Smooth muscle cell (in vitro differentiated cells): ENCODE data around the gene NCKIPSD. TPM values are rescaled to one million over a fixed set of nuclear protein-coding genes. Genes with fewer than 3 reads are reported as not detected.
A peak's percentile ranks its signal among the peaks of the same experiment; 100 is the strongest.

Experiments
- DNase-seq: peaks from one replicate; lab custom pipeline; 2025; ENCODE audit not compliant: unreplicated experiment; lab: John Stamatoyannopoulos, UW
- H2AFZ ChIP-seq: fragments of 200-600 bp; sonication (generic); 2 replicates; pipeline ENCODE4 v1.6.0; 2016; ENCODE audit warnings: antibody characterized with exemption, low read depth, mild to moderate bottlenecking
- H3F3A ChIP-seq: fragments of 200-600 bp; sonication (generic); 2 replicates; pipeline ENCODE4 v1.6.0; 2017; ENCODE audit warnings: antibody characterized with exemption, low read depth
- H3K27ac ChIP-seq: fragments of 200-600 bp; sonication (generic); 2 replicates; pipeline ENCODE4 v1.5.1; 2016; ENCODE audit warnings: low read depth, mild to moderate bottlenecking
- H3K27me3 ChIP-seq: fragments of 200-600 bp; sonication (generic); 2 replicates; pipeline ENCODE4 v1.6.1; 2016; ENCODE audit warnings: low read depth, mild to moderate bottlenecking
- H3K36me3 ChIP-seq: fragments of 200-600 bp; sonication (generic); 2 replicates; pipeline ENCODE4 v1.5.1; 2016; ENCODE audit warnings: low read depth
- H3K4me1 ChIP-seq: fragments of 200-600 bp; sonication (generic); 2 replicates; pipeline ENCODE4 v1.5.1; 2016; ENCODE audit warnings: low read depth
- H3K4me2 ChIP-seq: fragments of 200-600 bp; sonication (generic); 2 replicates; pipeline ENCODE4 v1.6.0; 2016; ENCODE audit warnings: mild to moderate bottlenecking
- H3K4me3 ChIP-seq: fragments of 200-600 bp; sonication (generic); 2 replicates; pipeline ENCODE4 v1.5.1; 2016; ENCODE audit warnings: mild to moderate bottlenecking
- H3K79me2 ChIP-seq: fragments of 200-600 bp; sonication (generic); 2 replicates; pipeline ENCODE4 v1.6.0; 2016; ENCODE audit warnings: low read depth, mild to moderate bottlenecking
- H3K9ac ChIP-seq: fragments of 200-600 bp; sonication (generic); 2 replicates; pipeline ENCODE4 v1.6.0; 2016; ENCODE audit warnings: low read depth
- H3K9me3 ChIP-seq: fragments of 200-600 bp; sonication (generic); replicated peaks from 2 replicates; pipeline ENCODE4 v1.5.1; 2016; ENCODE audit warnings: low read depth
- H4K20me1 ChIP-seq: fragments of 200-600 bp; sonication (generic); 2 replicates; pipeline ENCODE4 v1.6.0; 2016; ENCODE audit warnings: low read depth
- WGBS: methylation state at CpG from one replicate; pipeline ENCODE4 v1.1.7; 2016; ENCODE audit warnings: low lambda C conversion rate; 5-methylcytosine and 5-hydroxymethylcytosine counted together
- polyA plus RNA-seq: library from polyadenylated mRNA; unstranded; fragments of >200 nt; fragmentation: Nextera tagmentation; extraction: Ambion mirVana; gene quantifications from 2 replicates; pipeline ENCODE4 v1.2.1, GENCODE V29; 2016
- total RNA-seq: library from RNA; depleted of rRNA; stranded (reverse); fragments of >200 nt; gene quantifications from 2 replicates; pipeline ENCODE4 v1.2.3, GENCODE V29; 2014
- TF ChIP-seq, protein P1 (sequence below): fragments of 200-600 bp; sonication (generic); IDR thresholded peaks from 2 replicates; pipeline ENCODE4 v1.5.1; 2017; ENCODE audit warnings: borderline replicate concordance, mild to moderate bottlenecking, antibody characterized with exemption; ENCODE audit not compliant: insufficient read depth, poor library complexity, severe bottlenecking

Gene NCKIPSD
- total and polyA plus RNA-seq, 2 experiments from 2014 or later = 13.8 to 21.6 TPM

DNA sequence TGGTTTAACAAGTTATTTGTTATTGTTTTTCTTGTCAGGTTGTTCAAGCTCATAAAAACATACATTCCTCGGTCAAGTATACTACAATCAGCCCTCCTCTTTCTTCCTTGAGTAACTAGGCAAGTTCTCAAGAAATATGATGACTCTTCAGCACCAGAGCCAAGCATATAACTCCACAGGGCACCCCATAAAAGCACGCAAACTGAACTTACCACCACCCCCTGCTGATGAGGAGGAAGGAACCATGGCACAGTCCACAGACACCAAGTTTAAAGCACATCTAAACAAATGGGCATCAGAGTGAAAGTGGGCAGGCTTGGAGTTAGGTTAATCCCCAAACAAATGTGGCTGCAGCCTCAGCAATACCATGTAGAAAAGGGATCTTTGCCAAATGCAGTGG is 26.0 kb upstream of the NCKIPSD start:
- Histone ChIP-seq H3K9ac (peak overlapping the region; percentile 17), H3K27me3 (no peaks in the 10 kb centered on the region), H3F3A (peaks cover 7% of the 10 kb centered on the region), H4K20me1 (peaks cover 97% of the 10 kb centered on the region), H2AFZ (no peak overlapping the region), H3K4me1 (peaks cover 17% of the 10 kb centered on the region), H3K4me3 (no peak overlapping the region), H3K36me3 (peaks cover 6% of the 10 kb centered on the region), H3K79me2 (peaks cover 100% of the 10 kb centered on the region), H3K9me3 (no peaks in the 10 kb centered on the region), H3K27ac (peak overlapping the region; percentile 14), H3K4me2 (no peak overlapping the region)
- DNase-seq = no peak
- TF ChIP-seq, protein P1, sequence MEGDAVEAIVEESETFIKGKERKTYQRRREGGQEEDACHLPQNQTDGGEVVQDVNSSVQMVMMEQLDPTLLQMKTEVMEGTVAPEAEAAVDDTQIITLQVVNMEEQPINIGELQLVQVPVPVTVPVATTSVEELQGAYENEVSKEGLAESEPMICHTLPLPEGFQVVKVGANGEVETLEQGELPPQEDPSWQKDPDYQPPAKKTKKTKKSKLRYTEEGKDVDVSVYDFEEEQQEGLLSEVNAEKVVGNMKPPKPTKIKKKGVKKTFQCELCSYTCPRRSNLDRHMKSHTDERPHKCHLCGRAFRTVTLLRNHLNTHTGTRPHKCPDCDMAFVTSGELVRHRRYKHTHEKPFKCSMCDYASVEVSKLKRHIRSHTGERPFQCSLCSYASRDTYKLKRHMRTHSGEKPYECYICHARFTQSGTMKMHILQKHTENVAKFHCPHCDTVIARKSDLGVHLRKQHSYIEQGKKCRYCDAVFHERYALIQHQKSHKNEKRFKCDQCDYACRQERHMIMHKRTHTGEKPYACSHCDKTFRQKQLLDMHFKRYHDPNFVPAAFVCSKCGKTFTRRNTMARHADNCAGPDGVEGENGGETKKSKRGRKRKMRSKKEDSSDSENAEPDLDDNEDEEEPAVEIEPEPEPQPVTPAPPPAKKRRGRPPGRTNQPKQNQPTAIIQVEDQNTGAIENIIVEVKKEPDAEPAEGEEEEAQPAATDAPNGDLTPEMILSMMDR = no peak
- WGBS = 87% methylated on average over 2 of the region's 2 CpGs

DNA sequence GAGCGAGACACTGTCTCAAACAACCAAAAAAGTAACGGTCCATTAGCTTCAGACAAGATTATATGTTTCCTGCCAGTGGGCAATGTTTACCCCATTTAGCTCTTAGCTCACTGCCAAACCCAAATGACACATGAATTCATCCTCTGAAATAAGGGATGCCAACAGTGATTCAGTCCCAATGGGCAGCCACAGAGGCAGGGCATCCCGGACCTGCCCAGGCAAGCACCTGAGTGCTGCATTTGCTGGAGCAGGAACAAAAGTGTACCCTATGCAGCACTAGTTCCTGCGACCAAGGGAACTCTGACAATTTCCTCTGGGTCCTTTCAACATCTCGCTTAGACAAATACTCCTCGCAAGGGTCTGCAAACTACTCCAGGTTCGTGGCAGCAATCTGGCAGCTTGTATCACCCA is 23.3 kb upstream of the NCKIPSD start:
- Histone ChIP-seq H3K4me2 (peak overlapping the region; percentile 38), H3K4me1 (no peaks in the 10 kb centered on the region), H3K36me3 (peaks cover 6% of the 10 kb centered on the region), H3F3A (peaks cover 12% of the 10 kb centered on the region), H4K20me1 (peaks cover 100% of the 10 kb centered on the region), H3K4me3 (no peak overlapping the region), H3K27me3 (no peaks in the 10 kb centered on the region), H3K9me3 (no peaks in the 10 kb centered on the region), H2AFZ (no peak overlapping the region), H3K27ac (peak overlapping the region; percentile 43), H3K9ac (no peak overlapping the region), H3K79me2 (peaks cover 100% of the 10 kb centered on the region)
- WGBS = 87% methylated on average over 7 of the region's 7 CpGs
- no peak for DNase-seq
- TF ChIP-seq, protein P1 = no peak

DNA sequence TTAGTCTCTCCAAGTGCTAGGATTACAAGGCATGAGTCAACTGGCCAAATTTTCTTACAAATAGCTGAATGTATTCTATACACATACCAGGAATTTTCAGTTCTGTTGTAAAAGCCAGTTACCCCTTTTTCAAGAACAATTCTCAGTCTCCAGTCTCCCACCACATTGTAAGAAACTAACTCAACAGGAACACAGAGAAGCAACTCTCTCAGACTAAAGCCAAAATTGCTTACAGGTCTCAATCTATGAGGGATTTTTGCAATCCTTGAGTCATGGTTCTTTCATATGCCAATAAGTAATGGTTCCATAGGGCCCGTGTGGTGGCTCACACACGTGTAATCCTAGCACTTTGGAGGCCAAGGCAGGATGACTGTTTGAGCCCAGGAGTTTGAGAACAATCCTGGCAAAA is 22.8 kb upstream of the NCKIPSD start:
- no peak overlapping the region for H3K4me3 ChIP-seq
- peaks cover 100% of the 10 kb centered on the region for H3K79me2 ChIP-seq
- peak overlapping the region; percentile 38 for H3K4me2 ChIP-seq
- no peaks in the 10 kb centered on the region for H3K9me3 ChIP-seq
- no peak overlapping the region for H2AFZ ChIP-seq
- no peaks in the 10 kb centered on the region for H3K4me1 ChIP-seq
- peak overlapping the region; percentile 43 for H3K27ac ChIP-seq
- peaks cover 6% of the 10 kb centered on the region for H3K36me3 ChIP-seq
- peaks cover 12% of the 10 kb centered on the region for H3F3A ChIP-seq
- H4K20me1 ChIP-seq = peaks cover 100% of the 10 kb centered on the region
- no peaks in the 10 kb centered on the region for H3K27me3 ChIP-seq
- TF ChIP-seq, protein P1 = no peak
- WGBS = 38% methylated on average over 2 of the region's 2 CpGs
- H3K9ac ChIP-seq = no peak overlapping the region
- no peak for DNase-seq

DNA sequence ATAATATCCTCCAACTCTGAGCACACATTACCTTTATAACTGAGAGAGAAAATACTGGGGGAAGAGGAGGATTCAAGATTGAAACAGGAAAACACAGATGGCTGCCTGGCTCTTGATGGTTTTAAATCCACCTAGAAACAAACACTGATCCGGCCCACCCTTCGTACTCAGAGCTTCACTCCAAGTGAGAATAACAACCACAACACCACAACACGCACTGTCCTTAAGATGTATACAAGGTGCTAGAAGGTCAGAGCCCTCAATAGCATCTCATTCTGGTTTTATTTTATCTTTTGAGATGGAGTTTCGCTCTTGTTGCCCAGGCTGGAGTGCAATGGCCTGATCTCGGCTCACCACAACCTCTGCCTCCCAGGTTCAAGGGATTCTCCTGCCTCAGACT is 21.4 kb upstream of the NCKIPSD start:
- Histone ChIP-seq H3K9me3 (no peaks in the 10 kb centered on the region), H3K4me3 (no peak overlapping the region), H2AFZ (no peak overlapping the region), H3K9ac (no peak overlapping the region), H4K20me1 (peaks cover 100% of the 10 kb centered on the region), H3K4me1 (no peaks in the 10 kb centered on the region), H3K4me2 (no peak overlapping the region), H3K36me3 (peaks cover 6% of the 10 kb centered on the region), H3F3A (peaks cover 12% of the 10 kb centered on the region), H3K27ac (no peak overlapping the region), H3K79me2 (peaks cover 100% of the 10 kb centered on the region), H3K27me3 (no peaks in the 10 kb centered on the region)
- WGBS = 97% methylated on average over 5 of the region's 5 CpGs
- no peak for DNase-seq
- TF ChIP-seq, protein P1 = no peak
